ENCODE results near the gene STPG1. TPM values are rescaled to one million over a fixed set of nuclear protein-coding genes. Genes with fewer than 3 reads are reported as not detected.
A peak's percentile ranks its signal among the peaks of the same experiment; 100 is the strongest.

STPG1 gene
- total RNA-seq, 2 experiments from 2014 or later = 1.8 to 2.4 TPM

- ATAC-seq (ENCODE audit: poor library complexity) = peak; percentile 79
- H3K36me3 Mint-ChIP-seq (ENCODE audit: low read depth) = peaks cover 14% of the 10 kb centered on the region
- H3K27ac ChIP-seq (ENCODE audit: low read depth in 1 of 2, low read length in 2 of 2) = peak overlapping the region; percentile 63 to 78
- CTCF ChIA-PET = interaction anchor here (0.7 to 4.3 kb wide), 29 partner anchors 8 to 1970 kb away, joined by 3 to 126 read pairs (median 5); partner anchors contain the start of genes NIPAL3 and STPG1
- H3K9me3 ChIP-seq (ENCODE audit: control insufficient read depth in 1 of 2, insufficient read depth in 1 of 2, low read length in 2 of 2) = no peaks in the 10 kb centered on the region
- peak overlapping the region; percentile 85 for H3K27ac Mint-ChIP-seq
- no peaks in the 10 kb centered on the region for H3K27me3 Mint-ChIP-seq
- H3K27me3 ChIP-seq (ENCODE audit: control insufficient read depth in 1 of 2, insufficient read depth in 2 of 2, low read length in 2 of 2) = no peaks in the 10 kb centered on the region
- TF ChIP-seq CTCF (IDR thresholded peaks at IDR 0.05) = peak; percentile 75
- H3K4me3 Mint-ChIP-seq = peak overlapping the region; percentile 52
- no peaks in the 10 kb centered on the region for H3K9me3 Mint-ChIP-seq
- peak overlapping the region; percentile 32 for H3K4me3 ChIP-seq (ENCODE audit: low read length)
- H3K4me1 ChIP-seq (ENCODE audit: insufficient read depth, low read length) = peaks cover 29% of the 10 kb centered on the region
- POLR2A ChIA-PET = interaction anchor here (0.8 to 4.4 kb wide), 18 partner anchors 15 to 250 kb away, joined by 3 to 68 read pairs (median 4); partner anchors contain the start of genes NIPAL3 and STPG1
- H3K4me1 Mint-ChIP-seq (ENCODE audit: low read depth) = peaks cover 42% of the 10 kb centered on the region
- intact Hi-C loops (cut with DNase I, micrococcal nuclease) = loop anchor here (1.0 to 10.0 kb wide), 8 partner anchors 70 to 443 kb away; no protein-coding TSS in a partner anchor
- H3K36me3 ChIP-seq (ENCODE audit: insufficient read depth, low read length) = no peaks in the 10 kb centered on the region
- DNase-seq = peak; percentile 44 to 84 (median 55)
Measured at GRCh38 chr1:24391882-24392603, 21.5 kb downstream of the STPG1 start.

- intact Hi-C loops (cut with DNase I, micrococcal nuclease) = loop anchor here (1.0 to 10.0 kb wide), 6 partner anchors 69 to 444 kb away; no protein-coding TSS in a partner anchor
- no peaks in the 10 kb centered on the region for H3K9me3 ChIP-seq (ENCODE audit: control insufficient read depth in 1 of 2, insufficient read depth in 1 of 2, low read length in 2 of 2)
- H3K4me1 Mint-ChIP-seq (ENCODE audit: low read depth) = peaks cover 42% of the 10 kb centered on the region
- TF ChIP-seq CTCF (IDR thresholded peaks at IDR 0.05) = peak; percentile 95
- peak overlapping the region; percentile 63 to 78 for H3K27ac ChIP-seq (ENCODE audit: low read depth in 1 of 2, low read length in 2 of 2)
- ChIA-PET POLR2A (interaction anchor here (0.5 to 4.4 kb wide), 15 partner anchors 20 to 251 kb away, joined by 3 to 68 read pairs (median 5); partner anchors contain the start of gene NIPAL3), CTCF (interaction anchor here (0.7 to 4.3 kb wide), 31 partner anchors 9 to 1971 kb away, joined by 3 to 126 read pairs (median 5); partner anchors contain the start of genes NIPAL3 and STPG1)
- H3K4me1 ChIP-seq (ENCODE audit: insufficient read depth, low read length) = peaks cover 34% of the 10 kb centered on the region
- no peaks in the 10 kb centered on the region for H3K27me3 Mint-ChIP-seq
- no peaks in the 10 kb centered on the region for H3K27me3 ChIP-seq (ENCODE audit: control insufficient read depth in 1 of 2, insufficient read depth in 2 of 2, low read length in 2 of 2)
- H3K9me3 Mint-ChIP-seq = no peaks in the 10 kb centered on the region
- H3K4me3 Mint-ChIP-seq = peak overlapping the region; percentile 52
- DNase-seq = peak; percentile 49 to 88 (median 61)
- H3K4me3 ChIP-seq (ENCODE audit: low read length) = peak overlapping the region; percentile 32
- ATAC-seq (ENCODE audit: poor library complexity) = peak; percentile 77
- peaks cover 21% of the 10 kb centered on the region for H3K36me3 Mint-ChIP-seq (ENCODE audit: low read depth)
- H3K36me3 ChIP-seq (ENCODE audit: insufficient read depth, low read length) = no peaks in the 10 kb centered on the region
- peak overlapping the region; percentile 85 for H3K27ac Mint-ChIP-seq
Measured at GRCh38 chr1:24390924-24391782, 22.4 kb downstream of the STPG1 start.

GRCh38 chr1:24389231-24389678 is 24.3 kb downstream of the STPG1 start:
- Histone ChIP-seq H3K4me3 (ENCODE audit: low read length) (no peak overlapping the region), H3K9me3 (ENCODE audit: control insufficient read depth in 1 of 2, insufficient read depth in 1 of 2, low read length in 2 of 2) (no peaks in the 10 kb centered on the region), H3K4me1 (ENCODE audit: insufficient read depth, low read length) (peaks cover 52% of the 10 kb centered on the region), H3K36me3 (ENCODE audit: insufficient read depth, low read length) (no peaks in the 10 kb centered on the region), H3K27me3 (ENCODE audit: control insufficient read depth in 1 of 2, insufficient read depth in 2 of 2, low read length in 2 of 2) (no peaks in the 10 kb centered on the region), H3K27ac (ENCODE audit: low read depth in 1 of 2, low read length in 2 of 2) (no peak overlapping the region)
- DNase-seq = no peak
- H3K36me3 Mint-ChIP-seq (ENCODE audit: low read depth) = peaks cover 21% of the 10 kb centered on the region
- no peaks in the 10 kb centered on the region for H3K9me3 Mint-ChIP-seq
- POLR2A ChIA-PET = no interaction called here
- intact Hi-C loops (cut with DNase I, micrococcal nuclease) = loop anchor here in 1 of 2 experiments (5.0 kb wide), 1 partner anchor 438 kb away; no protein-coding TSS in a partner anchor
- no peak overlapping the region for H3K4me3 Mint-ChIP-seq
- TF ChIP-seq CTCF (IDR thresholded peaks at IDR 0.05) = no peak
- H3K27ac Mint-ChIP-seq = no peak overlapping the region
- peaks cover 36% of the 10 kb centered on the region for H3K4me1 Mint-ChIP-seq (ENCODE audit: low read depth)
- H3K27me3 Mint-ChIP-seq = no peaks in the 10 kb centered on the region
- CTCF ChIA-PET = no interaction called here
- no peak for ATAC-seq (ENCODE audit: poor library complexity)
